HG02763 (cell line): ENCODE data around the gene PRRC2B.
"Not testable (repeated sequence)": the region's sequence is repeated elsewhere in the genome, so short reads cannot be mapped to it uniquely, and the experiment has no call there.

ENCODE experiments used
- ATAC-seq: cut with Tn5 transposase; IDR thresholded peaks from one replicate; pipeline ENCODE4 v1.9.1; 2021; ENCODE audit warnings: mild to moderate bottlenecking, moderate library complexity; ENCODE audit not compliant: unreplicated experiment

The PRRC2B gene

DNA sequence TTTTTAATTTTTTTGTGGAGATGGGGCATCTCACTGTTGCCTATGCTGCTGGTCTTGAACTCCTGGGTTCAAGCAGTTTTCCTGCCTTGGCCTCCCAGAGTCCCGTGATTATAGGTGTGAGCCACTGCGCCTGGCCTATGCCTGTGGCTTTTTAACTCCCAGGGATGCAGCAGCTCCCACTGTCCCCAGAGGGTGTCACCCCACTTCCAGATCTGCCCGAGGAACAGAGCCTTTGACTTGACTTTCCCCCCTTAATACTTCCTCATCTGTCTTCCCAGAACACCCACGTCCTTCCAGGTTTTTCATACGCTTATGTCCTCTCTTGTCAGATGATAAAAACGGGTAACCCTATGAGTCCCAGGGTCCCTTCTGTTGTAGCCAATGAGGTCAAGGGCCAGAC lies 7.6 kb upstream of the PRRC2B start:
- ATAC-seq, result no peak

DNA sequence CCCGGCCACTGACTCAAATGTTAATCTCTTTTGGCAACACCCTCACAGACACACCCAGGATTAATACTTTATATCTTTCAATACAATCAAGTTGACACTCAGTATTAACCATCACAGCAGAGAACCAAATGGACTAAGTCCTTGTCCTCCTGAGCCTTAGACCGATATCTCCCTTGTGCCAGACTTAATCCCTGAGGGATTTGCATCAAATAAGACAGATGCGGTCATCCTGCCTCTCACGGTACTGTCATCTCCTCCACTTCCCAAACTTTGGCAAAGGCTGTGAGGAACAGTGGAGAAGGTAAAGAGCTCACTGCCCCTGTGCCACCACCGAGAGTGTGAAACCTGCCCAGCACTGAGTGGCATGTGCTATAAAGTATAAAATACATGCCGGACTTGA lies 6.5 kb upstream of the PRRC2B start:
- ATAC-seq, result no peak

DNA sequence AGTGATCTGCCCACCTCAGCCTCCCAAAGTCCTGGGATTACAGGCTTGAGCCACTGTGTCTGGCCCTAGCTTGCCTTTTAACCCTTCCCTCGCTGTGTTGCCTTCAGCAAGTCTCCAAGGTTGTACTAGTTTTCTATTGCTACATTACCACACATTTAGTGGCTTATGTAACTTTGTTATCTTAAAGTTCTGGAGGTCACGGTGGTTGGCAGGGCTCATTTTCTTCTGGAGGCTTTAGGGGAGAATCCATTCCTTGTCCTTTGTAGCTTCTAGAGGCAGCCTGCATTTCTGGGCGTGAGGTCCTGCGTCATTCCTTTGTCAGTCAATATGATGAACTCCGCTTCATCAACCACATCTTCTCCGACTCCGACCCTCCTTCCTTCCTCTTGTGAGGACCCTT lies 2.9 kb upstream of the PRRC2B start:
- ATAC-seq, result no peak

DNA sequence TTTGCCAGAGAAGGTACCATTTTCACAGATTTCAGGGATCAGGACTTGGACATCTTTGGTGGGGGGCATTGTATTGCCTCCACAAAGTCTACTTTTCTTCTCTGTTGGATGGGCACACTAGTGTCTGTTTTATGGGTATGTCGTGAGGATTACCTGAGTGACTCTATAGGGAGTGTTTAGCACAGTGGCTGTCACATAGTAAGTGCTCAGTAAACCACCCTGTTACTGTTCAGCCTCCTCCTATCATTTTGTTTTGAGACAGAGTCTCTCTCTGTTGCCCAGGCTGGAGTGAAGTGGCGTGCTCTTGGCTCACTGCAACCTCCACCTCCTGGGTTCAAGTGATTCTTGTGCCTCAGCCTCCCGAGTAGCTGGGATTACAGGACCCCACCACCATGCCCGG lies 2.4 kb upstream of the PRRC2B start:
- ATAC-seq, result no peak

DNA sequence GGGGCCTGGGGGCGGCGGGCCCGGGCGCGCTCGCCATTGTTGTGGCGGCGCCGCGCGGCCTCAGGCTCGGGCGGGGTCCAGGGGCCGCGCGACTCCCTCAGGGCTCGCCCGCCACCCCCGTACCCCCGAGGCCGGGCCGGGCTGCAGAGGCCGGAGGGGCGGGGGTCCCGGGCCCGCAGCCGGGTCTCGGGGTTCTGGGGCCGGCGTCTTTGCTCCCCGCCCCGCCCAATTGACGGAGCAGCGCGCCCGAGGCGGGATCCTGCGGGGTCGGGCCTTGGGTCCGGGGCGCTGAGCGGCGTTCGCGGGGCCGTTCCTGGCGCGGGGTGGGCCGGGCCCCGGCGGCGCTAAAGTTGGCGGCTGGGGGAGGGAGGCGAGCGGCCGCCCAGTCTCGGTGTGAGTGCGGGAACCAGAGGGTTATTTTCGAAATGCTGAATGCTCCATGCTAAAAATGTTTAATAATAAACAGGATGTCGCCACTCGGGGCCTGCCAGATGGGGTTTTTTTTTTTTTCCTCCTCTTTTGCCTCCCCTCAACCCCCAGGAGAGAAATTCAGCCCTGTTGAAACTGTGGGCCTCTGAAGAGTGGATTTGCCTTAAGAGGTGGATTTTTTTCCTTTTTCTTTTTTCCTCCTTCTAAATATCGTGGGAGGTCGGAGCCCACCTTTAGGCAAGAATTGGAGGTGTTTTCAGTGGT lies 724 bp downstream of the PRRC2B start:
- ATAC-seq, result peak; percentile 32

DNA sequence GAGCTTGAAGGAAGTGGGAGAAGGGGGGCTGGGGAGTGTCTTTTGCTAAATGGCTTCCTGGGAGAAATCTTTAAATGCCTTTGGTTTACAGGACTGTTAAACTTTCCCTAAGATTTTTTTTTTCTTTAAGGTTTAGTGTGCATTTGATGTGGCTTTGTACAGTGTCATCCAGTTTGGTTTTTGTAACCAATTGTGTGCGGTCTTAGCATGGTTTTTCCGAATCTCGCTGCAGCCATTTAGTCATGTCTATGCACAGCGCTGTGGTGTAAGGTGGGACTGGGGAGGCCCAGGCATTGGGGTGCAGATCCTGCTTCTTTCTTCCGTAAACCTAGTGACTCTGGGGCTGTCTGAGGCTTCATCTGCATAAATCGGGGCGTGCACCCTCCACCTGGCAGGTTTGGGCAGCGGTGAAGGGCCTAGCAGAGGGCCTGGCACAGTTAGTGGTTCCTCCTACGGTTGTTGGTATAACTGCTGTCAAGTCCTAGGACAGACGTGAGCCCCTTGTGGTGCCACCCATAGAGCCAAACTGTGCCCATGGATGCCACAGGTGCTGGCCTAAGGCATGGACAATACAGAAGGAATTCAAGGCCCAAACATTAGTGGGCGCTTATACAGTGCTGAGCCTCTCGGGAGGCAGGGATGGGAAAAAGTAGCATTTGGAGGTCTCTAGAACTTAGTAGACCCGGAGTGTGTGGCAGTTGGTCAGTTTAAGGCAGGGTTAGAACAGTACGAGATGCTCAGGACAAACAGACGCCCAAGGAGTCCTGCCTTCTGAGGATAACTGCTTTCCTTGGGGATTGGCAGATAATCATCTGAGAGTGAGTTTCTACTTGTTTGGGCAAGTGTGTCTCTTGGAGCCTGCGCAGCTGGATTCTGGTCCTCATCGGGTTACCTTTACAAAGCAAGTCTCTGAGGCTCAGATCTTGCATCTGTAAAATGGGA lies 1.5 kb downstream of the PRRC2B start:
- ATAC-seq, result no peak

DNA sequence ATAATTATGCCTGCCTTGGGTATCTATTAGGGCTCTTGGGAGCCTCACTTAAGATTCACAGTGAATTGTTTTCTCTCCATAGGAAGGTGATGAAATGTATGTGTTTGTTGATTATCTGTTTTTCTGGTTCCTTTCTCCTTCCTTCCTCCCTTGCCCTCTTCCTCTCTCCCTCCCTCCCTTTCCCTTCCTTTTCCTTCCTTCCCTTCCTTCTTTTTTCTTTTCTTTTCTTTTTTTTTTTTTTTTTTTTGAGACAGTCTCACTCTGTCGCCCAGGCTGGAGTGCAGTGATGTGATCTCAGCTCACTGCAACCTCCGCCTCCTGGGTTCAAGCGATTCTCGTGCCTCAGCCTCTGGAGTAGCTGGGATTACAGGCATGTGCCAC lies 2.2 kb downstream of the PRRC2B start:
- ATAC-seq, result not testable (repeated sequence)

DNA sequence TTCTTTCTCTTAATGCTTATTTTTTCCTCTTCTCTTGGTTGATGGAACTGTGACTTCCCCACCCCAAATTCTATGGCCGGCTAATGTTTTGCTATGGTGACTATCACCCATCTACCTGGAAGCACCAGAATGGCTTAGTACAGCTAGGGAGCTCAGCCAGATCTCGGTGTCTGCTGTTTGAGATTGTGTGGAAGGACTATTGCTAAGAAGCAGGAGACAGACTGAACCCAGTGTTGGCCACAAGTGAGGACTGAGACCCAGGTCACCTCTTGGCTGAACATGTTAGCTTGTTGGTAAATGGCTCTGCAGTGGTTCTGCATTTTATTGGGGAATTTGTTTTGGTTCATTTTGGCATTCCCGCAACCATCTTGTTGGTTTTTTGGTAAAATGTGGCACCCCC lies 2.7 kb downstream of the PRRC2B start:
- ATAC-seq, result no peak

DNA sequence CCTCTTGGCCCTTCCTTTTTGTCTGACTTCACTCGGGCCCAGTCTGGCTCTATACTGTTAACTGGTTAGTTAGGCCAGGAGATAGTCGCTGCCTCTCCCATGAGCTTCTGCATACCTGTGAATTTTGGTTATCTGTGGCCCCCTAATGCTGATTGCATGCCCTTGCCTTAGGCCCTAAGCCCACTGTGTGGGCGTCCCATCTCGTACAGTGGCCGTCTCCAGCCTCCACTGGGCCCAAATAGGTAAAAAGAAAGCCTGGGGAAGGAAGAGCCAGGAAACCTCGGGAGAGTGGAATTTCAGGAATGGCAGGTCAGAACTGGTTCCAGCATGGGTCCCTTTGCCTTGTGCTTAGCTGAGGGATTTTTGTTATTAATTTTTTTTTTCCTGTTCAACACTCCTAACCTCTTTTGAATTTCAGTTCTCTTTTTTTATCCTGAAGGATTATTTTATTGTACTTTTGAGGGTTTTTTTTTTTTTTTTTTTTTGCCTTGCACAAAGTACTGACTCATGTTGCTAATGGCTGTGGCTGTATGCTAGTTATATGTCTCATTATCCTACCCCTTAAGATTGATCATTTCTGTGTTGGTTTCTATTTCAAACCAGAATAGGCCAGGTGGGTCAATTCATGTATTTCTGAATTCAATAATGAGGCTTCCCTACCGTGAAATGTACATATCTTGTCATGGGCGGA lies 3.4 kb downstream of the PRRC2B start:
- no peak for ATAC-seq

DNA sequence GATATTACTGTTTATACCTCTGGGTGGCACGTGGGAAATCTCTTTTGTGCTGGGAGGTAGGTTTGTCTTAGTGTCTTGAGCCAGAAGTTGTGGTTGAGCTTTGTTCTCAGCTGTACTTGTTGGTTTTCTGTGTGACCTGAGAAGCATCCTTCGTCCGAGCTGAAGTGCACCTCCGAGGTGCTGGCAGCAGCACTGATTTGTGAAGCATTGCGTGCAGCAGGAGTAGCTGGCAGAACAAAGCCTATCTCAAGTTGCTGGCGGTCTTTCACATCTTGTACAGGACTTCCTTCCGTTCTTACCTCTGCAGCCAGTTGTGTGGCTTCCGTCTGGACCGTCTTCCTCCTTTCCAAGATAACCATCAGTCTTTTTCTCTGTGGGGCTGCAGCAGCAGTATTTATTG lies 4.3 kb downstream of the PRRC2B start:
- ATAC-seq, result no peak

DNA sequence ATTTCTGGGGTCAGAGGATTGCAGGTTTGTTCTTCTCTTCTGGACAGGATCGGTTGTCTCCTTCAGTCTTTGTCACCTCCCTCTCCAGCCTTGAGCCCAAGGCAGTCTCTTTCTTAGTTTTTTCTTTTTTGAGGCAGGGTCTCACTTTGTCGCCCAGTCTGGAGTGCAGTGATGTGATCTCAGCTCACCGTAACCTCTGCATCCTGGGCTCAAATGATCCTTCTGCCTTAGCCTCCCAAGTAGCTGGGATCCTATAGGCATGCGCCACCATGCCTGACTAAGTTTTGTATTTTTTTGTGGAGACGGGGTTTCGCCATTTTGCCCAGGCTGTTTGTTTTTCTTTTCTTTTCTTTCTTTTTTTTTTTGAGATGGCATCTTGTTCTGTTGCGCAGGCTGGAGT lies 6.1 kb downstream of the PRRC2B start:
- no peak for ATAC-seq

DNA sequence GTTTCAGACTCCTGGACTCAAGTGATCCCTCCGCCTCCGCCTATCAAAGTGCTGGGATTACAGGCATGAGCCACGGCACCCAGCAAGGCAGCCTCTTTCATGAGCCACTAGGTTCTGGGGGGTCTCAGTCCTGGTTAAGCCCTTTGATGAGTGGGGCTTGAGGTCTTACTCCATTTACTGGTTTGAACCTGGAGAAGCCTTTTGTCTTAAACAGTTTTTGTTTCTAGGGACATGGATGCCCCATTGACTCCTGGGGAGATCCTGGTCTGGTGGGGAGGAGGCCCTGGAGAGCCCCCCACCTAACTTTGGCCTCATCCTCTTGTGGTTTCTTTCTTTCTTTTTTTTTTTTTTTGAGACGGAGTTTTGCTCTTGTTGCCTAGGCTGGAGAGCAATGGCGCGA lies 6.7 kb downstream of the PRRC2B start:
- no peak for ATAC-seq

DNA sequence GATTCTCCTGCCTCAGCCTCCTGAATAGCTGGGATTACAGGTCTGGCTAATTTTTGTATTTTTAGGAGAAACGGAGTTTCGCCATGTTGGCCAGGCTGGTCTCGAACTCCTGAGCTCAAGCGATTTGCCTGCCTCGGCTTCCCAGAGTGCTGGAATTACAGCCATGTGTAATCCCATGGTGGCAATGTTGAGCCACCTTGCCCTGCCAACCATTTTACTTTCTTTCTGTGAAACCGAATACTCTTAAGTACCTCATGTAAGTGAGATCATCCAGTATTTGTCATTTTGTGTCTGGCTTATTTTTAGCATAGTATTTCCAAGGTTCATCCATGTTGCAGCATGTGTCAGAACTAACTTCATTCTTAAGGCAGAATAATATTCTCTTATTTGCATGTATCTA lies 8.2 kb downstream of the PRRC2B start:
- ATAC-seq, result no peak

DNA sequence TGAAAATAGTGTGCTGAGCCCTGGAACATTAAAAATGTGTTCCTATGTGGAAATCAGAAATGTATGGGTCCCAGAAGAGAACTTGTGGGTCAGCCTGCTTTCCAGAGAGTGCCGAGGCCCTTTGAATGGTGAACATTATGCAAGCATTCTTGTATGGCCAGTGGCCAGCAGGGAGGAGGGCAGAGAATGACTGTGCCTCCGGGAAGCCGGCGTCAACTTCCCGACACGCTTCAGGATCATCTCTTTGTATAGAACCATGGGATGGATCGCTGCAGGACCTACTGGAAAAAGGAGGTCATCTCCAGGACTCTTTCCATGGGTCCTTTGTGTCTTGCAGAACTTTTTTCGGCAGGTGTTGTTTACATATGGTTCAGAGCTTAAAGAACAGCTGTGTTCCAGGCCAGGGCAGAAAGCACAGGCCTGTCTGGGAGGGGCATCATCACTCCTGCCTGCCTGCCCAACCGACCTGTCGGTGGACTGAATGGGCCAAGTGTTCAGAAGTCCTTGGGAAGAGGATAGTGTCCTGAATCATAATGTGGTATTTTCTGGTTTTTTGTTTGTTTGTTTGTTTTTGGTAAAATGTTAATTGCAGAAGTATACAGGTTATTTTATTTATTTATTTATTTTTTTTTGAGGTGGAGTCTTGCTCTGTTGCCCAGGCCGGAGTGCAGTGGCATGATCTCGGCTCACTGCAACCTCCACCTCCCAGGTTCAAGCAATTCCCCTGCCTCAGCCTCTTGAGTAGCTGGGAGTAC lies 9.0 kb downstream of the PRRC2B start:
- no peak for ATAC-seq

DNA sequence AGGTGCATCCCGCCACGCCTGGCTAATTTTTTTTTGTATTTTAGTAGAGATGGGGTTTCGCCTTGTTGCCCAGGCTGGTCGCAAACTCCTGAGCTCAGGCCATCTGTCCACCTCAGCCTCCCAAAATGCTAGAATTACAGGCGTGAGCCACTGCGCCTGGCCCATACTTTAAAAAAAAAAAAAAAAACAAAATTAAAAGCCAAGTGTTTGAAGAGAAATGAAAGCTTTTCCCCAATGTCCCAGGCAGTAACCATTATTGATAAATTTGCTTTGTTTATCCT lies 9.5 kb downstream of the PRRC2B start:
- no peak for ATAC-seq

DNA sequence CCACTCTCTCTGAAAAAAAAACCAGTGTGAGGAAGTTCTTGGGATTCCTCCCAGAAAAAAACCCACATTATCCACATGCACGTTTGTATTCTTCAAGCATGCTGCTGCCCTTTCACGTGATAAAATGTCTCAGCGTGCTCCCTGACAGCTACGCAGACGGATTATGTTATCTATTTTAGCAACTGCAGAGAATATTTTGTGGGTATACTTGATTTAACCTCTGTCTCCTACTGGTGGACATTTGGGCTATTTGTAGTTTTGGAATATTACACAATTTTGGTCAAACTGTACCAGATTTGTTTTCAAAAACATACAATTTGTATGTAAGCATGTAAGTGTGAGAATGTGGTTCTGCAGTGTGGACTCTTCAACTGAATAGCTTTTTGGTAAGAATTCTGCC lies 10.7 kb downstream of the PRRC2B start:
- ATAC-seq, result no peak

DNA sequence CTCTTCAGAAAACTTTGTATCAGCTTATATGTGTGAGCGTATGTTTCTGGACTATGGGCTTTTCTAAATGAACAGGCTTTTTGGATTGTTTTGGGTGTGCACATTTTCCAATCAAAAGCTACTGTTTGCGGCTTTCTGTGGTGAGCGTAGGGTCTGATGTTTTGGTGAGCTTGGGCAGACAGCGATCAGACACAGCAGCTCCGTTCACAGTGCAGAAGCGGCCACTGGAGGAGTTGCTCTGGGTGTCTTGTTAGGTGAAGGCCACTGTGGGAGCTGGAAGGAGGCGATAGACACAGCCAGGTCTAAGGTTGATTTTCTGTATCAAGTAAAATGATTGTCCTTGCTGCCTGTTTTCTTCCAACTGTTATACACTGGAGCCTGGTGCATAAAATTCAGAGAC lies 11.1 kb downstream of the PRRC2B start:
- ATAC-seq, result no peak

DNA sequence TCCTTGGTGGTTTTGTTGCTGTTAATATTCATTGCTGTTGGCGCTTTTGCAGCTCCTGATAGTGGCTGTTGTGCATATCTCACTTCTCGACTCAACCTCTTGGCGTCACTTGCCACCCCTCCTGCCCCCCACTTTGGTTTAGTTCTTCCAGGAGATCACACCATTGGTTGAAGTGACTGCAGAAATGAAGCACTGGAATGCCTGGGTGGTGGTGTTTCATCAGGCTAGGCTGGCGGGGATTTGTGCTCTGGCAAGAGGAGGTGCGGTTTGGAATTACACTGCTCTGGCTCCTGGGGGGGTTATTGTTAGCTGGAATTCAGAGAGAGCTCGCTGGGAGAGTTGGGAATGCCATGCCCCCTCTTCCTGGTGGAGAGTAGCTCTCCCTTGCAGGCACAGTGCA lies 11.5 kb downstream of the PRRC2B start:
- no peak for ATAC-seq

DNA sequence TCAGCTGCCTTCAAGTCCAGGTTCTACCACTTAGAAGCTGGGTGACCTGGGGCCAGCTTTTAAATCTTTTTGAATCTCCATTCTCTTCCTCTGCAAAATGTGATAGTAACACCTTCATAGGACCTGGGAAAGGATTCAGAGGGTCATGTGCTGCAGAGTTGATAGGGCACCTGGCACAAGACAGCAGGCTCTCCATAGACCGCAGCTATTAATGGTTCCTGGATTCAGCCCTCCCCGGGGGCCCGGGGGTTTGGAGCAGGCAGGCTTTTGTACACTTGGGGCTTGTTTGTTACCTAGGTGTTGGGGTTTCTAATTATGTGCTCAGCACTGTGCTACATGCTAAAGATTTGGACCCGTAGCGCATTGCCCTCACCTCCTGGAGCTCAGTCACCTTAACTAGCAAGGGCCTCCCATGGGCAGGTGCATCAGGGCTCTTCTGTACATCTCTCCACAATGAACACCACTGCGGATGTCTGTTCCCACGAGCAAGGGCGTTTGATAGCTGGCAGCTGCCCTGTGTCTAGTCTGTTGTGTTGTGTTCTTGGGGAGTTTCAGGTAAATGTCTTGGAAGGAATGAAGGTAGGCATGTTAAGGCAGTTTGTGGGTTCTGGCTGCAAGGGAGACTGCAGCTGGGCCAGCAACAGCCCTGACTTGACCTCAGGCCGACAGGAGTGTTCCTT lies 12.1 kb downstream of the PRRC2B start:
- no peak for ATAC-seq

DNA sequence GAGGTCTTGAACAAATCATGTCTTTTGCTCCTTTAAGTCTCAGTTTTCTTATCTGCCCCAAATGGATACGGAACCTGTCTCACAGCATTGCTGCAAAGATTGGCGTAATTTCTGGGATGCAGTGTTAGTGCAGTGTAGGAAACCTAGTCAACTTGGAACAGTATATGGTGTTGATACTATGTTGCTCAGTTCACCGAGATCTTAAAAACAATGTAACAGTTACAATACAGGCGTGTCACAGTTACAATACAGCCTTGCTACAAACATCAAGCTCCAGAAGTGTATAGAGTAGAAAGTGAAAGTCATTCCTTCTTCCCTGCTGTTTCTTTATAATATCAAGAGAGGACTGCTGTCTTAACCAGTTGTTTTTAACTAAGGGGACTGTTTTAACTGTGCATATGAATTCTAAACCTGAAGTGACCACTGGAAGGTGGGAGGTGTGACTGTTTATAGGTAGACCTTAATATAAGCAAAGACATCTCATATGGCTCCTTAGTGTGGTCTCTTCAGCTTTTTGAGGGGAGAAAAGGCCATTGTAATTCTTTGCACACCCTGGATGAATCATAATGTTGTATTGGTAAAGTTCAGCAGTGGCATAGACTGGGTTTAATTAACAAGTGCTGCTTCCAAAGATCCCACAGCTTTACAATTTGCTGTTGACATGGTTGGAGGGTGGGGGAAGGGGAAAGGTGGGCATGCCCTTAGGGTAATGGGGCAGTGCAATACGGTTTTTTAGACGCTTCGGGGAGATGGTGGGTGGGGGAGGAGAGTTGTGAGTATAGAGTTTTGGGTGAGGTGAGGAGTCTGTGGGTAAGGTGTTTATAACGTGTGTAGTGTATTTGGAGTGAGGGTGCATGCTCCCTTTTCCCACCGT lies 12.9 kb downstream of the PRRC2B start:
- ATAC-seq, result no peak
